ENCODE measurements around the gene RTKN2.

DNA sequence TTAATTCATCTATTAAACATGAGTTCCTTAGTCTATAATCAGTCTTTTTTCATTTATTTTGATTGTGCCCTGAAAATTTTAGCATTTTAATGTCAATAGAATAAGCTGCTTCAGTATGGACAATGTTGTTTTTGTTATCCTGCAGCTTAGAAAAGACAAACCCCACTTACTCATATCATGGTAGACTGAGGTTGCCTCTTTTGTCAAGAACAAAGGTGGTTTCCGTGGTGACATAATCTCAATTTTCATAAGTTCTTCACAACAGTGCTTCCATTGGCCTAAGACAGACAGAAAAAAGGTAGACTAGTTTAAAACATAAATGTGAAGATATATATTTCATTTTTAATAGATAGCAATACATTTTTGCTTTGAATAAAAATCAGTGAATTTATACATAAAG, 69.1 kb downstream of the RTKN2 start:
- TF ChIP-seq ZSCAN29 (IDR thresholded peaks at IDR 0.05) (no peak), PHTF2 (CRISPR knock-in tag; IDR thresholded peaks at IDR 0.05) (no peak), POLR2A (conservative IDR thresholded peaks at IDR 0.05) (no peak), EZH2 (IDR thresholded peaks at IDR 0.05; ENCODE audit: borderline replicate concordance, low read depth, low read length) (no peak), JUN (IDR thresholded peaks at IDR 0.05; ENCODE audit: borderline replicate concordance, low read depth, low read length) (no peak), JUN (CRISPR knock-in tag; IDR thresholded peaks at IDR 0.05; ENCODE audit: borderline replicate concordance) (no peak), WHSC1 (IDR thresholded peaks at IDR 0.05; ENCODE audit: low read length) (no peak)
- TF ChIP-seq, protein P1, sequence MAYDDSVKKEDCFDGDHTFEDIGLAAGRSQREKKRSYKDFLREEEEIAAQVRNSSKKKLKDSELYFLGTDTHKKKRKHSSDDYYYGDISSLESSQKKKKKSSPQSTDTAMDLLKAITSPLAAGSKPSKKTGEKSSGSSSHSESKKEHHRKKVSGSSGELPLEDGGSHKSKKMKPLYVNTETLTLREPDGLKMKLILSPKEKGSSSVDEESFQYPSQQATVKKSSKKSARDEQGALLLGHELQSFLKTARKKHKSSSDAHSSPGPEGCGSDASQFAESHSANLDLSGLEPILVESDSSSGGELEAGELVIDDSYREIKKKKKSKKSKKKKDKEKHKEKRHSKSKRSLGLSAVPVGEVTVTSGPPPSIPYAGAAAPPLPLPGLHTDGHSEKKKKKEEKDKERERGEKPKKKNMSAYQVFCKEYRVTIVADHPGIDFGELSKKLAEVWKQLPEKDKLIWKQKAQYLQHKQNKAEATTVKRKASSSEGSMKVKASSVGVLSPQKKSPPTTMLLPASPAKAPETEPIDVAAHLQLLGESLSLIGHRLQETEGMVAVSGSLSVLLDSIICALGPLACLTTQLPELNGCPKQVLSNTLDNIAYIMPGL (CRISPR knock-in tag; IDR thresholded peaks at IDR 0.05): no peak
- TF ChIP-seq, protein P2, sequence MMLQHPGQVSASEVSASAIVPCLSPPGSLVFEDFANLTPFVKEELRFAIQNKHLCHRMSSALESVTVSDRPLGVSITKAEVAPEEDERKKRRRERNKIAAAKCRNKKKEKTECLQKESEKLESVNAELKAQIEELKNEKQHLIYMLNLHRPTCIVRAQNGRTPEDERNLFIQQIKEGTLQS (IDR thresholded peaks at IDR 0.05): no peak
- TF ChIP-seq, protein P2 (CRISPR knock-in tag; conservative IDR thresholded peaks at IDR 0.05): no peak
- TF ChIP-seq, protein P3, sequence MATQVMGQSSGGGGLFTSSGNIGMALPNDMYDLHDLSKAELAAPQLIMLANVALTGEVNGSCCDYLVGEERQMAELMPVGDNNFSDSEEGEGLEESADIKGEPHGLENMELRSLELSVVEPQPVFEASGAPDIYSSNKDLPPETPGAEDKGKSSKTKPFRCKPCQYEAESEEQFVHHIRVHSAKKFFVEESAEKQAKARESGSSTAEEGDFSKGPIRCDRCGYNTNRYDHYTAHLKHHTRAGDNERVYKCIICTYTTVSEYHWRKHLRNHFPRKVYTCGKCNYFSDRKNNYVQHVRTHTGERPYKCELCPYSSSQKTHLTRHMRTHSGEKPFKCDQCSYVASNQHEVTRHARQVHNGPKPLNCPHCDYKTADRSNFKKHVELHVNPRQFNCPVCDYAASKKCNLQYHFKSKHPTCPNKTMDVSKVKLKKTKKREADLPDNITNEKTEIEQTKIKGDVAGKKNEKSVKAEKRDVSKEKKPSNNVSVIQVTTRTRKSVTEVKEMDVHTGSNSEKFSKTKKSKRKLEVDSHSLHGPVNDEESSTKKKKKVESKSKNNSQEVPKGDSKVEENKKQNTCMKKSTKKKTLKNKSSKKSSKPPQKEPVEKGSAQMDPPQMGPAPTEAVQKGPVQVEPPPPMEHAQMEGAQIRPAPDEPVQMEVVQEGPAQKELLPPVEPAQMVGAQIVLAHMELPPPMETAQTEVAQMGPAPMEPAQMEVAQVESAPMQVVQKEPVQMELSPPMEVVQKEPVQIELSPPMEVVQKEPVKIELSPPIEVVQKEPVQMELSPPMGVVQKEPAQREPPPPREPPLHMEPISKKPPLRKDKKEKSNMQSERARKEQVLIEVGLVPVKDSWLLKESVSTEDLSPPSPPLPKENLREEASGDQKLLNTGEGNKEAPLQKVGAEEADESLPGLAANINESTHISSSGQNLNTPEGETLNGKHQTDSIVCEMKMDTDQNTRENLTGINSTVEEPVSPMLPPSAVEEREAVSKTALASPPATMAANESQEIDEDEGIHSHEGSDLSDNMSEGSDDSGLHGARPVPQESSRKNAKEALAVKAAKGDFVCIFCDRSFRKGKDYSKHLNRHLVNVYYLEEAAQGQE (IDR thresholded peaks at IDR 0.05; ENCODE audit: borderline replicate concordance): no peak
- TF ChIP-seq, protein P3 (CRISPR knock-in tag; IDR thresholded peaks at IDR 0.05; ENCODE audit: low read depth): no peak
- TF ChIP-seq, protein P4, sequence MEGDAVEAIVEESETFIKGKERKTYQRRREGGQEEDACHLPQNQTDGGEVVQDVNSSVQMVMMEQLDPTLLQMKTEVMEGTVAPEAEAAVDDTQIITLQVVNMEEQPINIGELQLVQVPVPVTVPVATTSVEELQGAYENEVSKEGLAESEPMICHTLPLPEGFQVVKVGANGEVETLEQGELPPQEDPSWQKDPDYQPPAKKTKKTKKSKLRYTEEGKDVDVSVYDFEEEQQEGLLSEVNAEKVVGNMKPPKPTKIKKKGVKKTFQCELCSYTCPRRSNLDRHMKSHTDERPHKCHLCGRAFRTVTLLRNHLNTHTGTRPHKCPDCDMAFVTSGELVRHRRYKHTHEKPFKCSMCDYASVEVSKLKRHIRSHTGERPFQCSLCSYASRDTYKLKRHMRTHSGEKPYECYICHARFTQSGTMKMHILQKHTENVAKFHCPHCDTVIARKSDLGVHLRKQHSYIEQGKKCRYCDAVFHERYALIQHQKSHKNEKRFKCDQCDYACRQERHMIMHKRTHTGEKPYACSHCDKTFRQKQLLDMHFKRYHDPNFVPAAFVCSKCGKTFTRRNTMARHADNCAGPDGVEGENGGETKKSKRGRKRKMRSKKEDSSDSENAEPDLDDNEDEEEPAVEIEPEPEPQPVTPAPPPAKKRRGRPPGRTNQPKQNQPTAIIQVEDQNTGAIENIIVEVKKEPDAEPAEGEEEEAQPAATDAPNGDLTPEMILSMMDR (IDR thresholded peaks at IDR 0.05 in 2 of 3, conservative IDR thresholded peaks at IDR 0.05 in 1 of 3; ENCODE audit: insufficient read depth in 2 of 3, low read depth in 1 of 3, low read length in 3 of 3): no peak

All from K562 (cell line).